ENCODE measurements around the gene SLC5A10. TPM values are rescaled to one million over a fixed set of nuclear protein-coding genes. Genes with fewer than 3 reads are reported as not detected.
A peak's percentile ranks its signal among the peaks of the same experiment; 100 is the strongest.

Gene SLC5A10
- polyA plus RNA-seq, 1 of the 3 experiments (the other 2 are of a cell fraction) = not detected

DNA sequence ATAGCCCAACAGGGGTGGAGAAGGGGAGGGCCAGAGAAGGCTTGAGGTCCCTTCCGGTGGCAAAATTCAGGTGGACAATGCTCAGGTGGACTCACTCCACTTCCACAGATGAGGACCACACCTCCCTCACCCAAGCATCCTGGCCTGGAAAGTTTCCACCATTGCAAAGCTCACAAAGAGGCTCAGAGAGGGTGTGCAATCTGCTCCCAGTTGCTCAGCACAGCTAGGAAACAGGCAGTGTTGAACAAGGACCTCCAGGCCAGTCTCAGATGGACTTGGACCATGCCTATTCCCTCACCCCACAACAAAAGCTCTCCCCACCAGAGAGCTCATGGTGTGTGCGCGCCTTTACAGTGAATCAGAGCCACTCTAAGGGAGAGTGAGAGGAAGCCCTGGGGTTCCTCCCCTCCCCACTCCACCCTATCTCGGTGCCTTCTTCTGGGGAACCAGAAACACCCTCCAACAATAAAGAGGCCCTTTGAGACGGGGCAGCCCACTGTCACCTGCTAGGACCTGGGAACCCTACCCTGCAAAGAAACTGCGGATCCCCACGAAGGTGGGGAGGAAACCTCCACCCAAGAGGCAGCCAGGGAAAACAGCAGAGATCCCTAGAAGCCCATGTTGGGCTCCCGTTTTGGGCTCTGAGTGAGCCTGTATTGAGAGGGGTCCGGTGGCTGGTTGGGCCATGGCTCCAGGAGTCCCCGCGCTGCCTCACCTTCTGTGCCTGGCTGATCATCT, 51.0 kb downstream of the SLC5A10 start:
- H3K36me3 ChIP-seq (replicated peaks in 1 of 2; ENCODE audit: control insufficient read depth in 1 of 2, insufficient read depth in 2 of 2, low read length in 1 of 2) = peaks cover 0 to 4% of the 10 kb centered on the region in 2 experiments
- ChIA-PET CTCF (interaction anchor here (2.0 kb wide), 1 partner anchor 42 kb away, joined by 7 read pairs; no protein-coding TSS in a partner anchor), POLR2A (no interaction called here)
- no peaks in the 10 kb centered on the region for H4K20me1 ChIP-seq (ENCODE audit: insufficient read depth)
- H3K9me3 ChIP-seq = no peaks in the 10 kb centered on the region
- H3K27me3 ChIP-seq (ENCODE audit: insufficient read depth) = no peaks in the 10 kb centered on the region
- H3K27ac ChIP-seq (ENCODE audit: low read depth in 2 of 2, low read length in 1 of 2) = no peak overlapping the region; a peak in 1 of 4 replicates
- TF ChIP-seq, protein P1, sequence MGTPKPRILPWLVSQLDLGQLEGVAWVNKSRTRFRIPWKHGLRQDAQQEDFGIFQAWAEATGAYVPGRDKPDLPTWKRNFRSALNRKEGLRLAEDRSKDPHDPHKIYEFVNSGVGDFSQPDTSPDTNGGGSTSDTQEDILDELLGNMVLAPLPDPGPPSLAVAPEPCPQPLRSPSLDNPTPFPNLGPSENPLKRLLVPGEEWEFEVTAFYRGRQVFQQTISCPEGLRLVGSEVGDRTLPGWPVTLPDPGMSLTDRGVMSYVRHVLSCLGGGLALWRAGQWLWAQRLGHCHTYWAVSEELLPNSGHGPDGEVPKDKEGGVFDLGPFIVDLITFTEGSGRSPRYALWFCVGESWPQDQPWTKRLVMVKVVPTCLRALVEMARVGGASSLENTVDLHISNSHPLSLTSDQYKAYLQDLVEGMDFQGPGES (IDR thresholded peaks at IDR 0.05; ENCODE audit: low read depth, low read length) = no peak
- TF ChIP-seq NRF1 (IDR thresholded peaks at IDR 0.05; ENCODE audit: low read depth, low read length) = no peak
- TF ChIP-seq MEF2A (IDR thresholded peaks at IDR 0.05; ENCODE audit: borderline replicate concordance, low read depth) = no peak
- TF ChIP-seq, protein P2, sequence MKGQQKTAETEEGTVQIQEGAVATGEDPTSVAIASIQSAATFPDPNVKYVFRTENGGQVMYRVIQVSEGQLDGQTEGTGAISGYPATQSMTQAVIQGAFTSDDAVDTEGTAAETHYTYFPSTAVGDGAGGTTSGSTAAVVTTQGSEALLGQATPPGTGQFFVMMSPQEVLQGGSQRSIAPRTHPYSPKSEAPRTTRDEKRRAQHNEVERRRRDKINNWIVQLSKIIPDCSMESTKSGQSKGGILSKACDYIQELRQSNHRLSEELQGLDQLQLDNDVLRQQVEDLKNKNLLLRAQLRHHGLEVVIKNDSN (IDR thresholded peaks at IDR 0.05; ENCODE audit: borderline replicate concordance, low read depth) = no peak
- TF ChIP-seq JUND (IDR thresholded peaks at IDR 0.05) = no peak
- no peak for TF ChIP-seq EZH2phosphoT487 (IDR thresholded peaks at IDR 0.05; ENCODE audit: borderline replicate concordance, low read depth)
- no peak for TF ChIP-seq CHD2 (IDR thresholded peaks at IDR 0.05; ENCODE audit: low read length, partially characterized antibody)
- no peak for TF ChIP-seq NFIC (IDR thresholded peaks at IDR 0.05; ENCODE audit: borderline replicate concordance)
- no peak for TF ChIP-seq GABPA (IDR thresholded peaks at IDR 0.05; ENCODE audit: low read depth)
- no peak for TF ChIP-seq TCF12 (IDR thresholded peaks at IDR 0.05)
- no peak for TF ChIP-seq RXRA (IDR thresholded peaks at IDR 0.05; ENCODE audit: borderline replicate concordance, low read depth)
- no peak for TF ChIP-seq FOSL2 (IDR thresholded peaks at IDR 0.05; ENCODE audit: borderline replicate concordance, low read depth)
- TF ChIP-seq EP300 (IDR thresholded peaks at IDR 0.05; ENCODE audit: borderline replicate concordance in 1 of 2, low read depth in 1 of 2, low read length in 1 of 2) = no peak
- TF ChIP-seq, protein P3, sequence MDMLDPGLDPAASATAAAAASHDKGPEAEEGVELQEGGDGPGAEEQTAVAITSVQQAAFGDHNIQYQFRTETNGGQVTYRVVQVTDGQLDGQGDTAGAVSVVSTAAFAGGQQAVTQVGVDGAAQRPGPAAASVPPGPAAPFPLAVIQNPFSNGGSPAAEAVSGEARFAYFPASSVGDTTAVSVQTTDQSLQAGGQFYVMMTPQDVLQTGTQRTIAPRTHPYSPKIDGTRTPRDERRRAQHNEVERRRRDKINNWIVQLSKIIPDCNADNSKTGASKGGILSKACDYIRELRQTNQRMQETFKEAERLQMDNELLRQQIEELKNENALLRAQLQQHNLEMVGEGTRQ (IDR thresholded peaks at IDR 0.05; ENCODE audit: borderline replicate concordance, low read depth, low read length) = no peak
- TF ChIP-seq FOXJ3 (CRISPR knock-in tag; IDR thresholded peaks at IDR 0.05) = no peak
- TF ChIP-seq RCOR1 (IDR thresholded peaks at IDR 0.05; ENCODE audit: low read length) = no peak
- no peak for TF ChIP-seq GATA2 (CRISPR knock-in tag; IDR thresholded peaks at IDR 0.05)
- TF ChIP-seq, protein P4, sequence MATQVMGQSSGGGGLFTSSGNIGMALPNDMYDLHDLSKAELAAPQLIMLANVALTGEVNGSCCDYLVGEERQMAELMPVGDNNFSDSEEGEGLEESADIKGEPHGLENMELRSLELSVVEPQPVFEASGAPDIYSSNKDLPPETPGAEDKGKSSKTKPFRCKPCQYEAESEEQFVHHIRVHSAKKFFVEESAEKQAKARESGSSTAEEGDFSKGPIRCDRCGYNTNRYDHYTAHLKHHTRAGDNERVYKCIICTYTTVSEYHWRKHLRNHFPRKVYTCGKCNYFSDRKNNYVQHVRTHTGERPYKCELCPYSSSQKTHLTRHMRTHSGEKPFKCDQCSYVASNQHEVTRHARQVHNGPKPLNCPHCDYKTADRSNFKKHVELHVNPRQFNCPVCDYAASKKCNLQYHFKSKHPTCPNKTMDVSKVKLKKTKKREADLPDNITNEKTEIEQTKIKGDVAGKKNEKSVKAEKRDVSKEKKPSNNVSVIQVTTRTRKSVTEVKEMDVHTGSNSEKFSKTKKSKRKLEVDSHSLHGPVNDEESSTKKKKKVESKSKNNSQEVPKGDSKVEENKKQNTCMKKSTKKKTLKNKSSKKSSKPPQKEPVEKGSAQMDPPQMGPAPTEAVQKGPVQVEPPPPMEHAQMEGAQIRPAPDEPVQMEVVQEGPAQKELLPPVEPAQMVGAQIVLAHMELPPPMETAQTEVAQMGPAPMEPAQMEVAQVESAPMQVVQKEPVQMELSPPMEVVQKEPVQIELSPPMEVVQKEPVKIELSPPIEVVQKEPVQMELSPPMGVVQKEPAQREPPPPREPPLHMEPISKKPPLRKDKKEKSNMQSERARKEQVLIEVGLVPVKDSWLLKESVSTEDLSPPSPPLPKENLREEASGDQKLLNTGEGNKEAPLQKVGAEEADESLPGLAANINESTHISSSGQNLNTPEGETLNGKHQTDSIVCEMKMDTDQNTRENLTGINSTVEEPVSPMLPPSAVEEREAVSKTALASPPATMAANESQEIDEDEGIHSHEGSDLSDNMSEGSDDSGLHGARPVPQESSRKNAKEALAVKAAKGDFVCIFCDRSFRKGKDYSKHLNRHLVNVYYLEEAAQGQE (IDR thresholded peaks at IDR 0.05; ENCODE audit: low read depth, low read length) = no peak
- H3F3A ChIP-seq (replicated peaks; ENCODE audit: insufficient read depth) = peaks cover 13% of the 10 kb centered on the region
- H2AFZ ChIP-seq (ENCODE audit: low read depth) = no peak overlapping the region
- DNase-seq = no peak
- H3K9me2 ChIP-seq = no peaks in the 10 kb centered on the region
- peaks cover 55% of the 10 kb centered on the region; the same call in 1 of the 2 replicates for H3K79me2 ChIP-seq (ENCODE audit: insufficient read depth)
- peak overlapping the region; percentile 25; the same call in 1 of the 2 replicates for H3K9ac ChIP-seq
- peak overlapping the region; percentile 79 for H3K4me2 ChIP-seq
- H3K4me3 ChIP-seq (ENCODE audit: low read depth in 2 of 2, low read length in 1 of 2) = peak overlapping the region in 1 of 2 experiments; percentile 44; a peak in 2 of 4 replicates
- H3K4me1 ChIP-seq (ENCODE audit: control insufficient read depth in 1 of 2, insufficient read depth in 2 of 2, low read depth in 1 of 2, low read length in 1 of 2) = peaks cover 8 to 14% of the 10 kb centered on the region in 2 experiments; a peak in 2 of 4 replicates
- 92% methylated on average over 6 of the region's 11 CpGs for WGBS (ENCODE audit: low lambda C conversion rate)
